ENCODE data around the gene PHOX2B. TPM values are rescaled to one million over a fixed set of nuclear protein-coding genes. Genes with fewer than 3 reads are reported as not detected.

The PHOX2B gene
- polyA plus RNA-seq, 2 of the 4 experiments (the other 2 are of a cell fraction) = not detected

GRCh38 chr4:41796545-41797210 lies 48.2 kb upstream of the PHOX2B start:
- Histone ChIP-seq H3K4me1 (no peaks in the 10 kb centered on the region), H3K4me2 (no peak overlapping the region), H3K9me3 (no peaks in the 10 kb centered on the region), H3K4me3 (no peak overlapping the region), H3K27ac (no peak overlapping the region)
- TF ChIP-seq ZSCAN20 (CRISPR knock-in tag; IDR thresholded peaks at IDR 0.05) (no peak), RARB (CRISPR knock-in tag; IDR thresholded peaks at IDR 0.05) (no peak)
- DNase-seq (ENCODE audit: low read depth in 1 of 2, low spot score in 1 of 2) = no peak
- 10% methylated on average over 5 of the region's 8 CpGs for WGBS (ENCODE audit: missing lambda C conversion rate)
- CTCF ChIA-PET = interaction anchor here (1.5 kb wide), 1 partner anchor 104 kb away, joined by 3 read pairs; no protein-coding TSS in a partner anchor
- POLR2A ChIA-PET = no interaction called here
- ATAC-seq = no peak
- no peak for FAIRE-seq

- 5% methylated on average over 2 of the region's 2 CpGs for WGBS (ENCODE audit: missing lambda C conversion rate)
- no peak for ATAC-seq
- no peak for DNase-seq (ENCODE audit: low read depth in 1 of 2, low spot score in 1 of 2)
- no peak overlapping the region for H3K4me3 ChIP-seq
- no peaks in the 10 kb centered on the region for H3K4me1 ChIP-seq
- ChIA-PET CTCF (interaction anchor here (1.4 to 1.5 kb wide), 2 partner anchors 87 to 103 kb away, joined by 3 read pairs; no protein-coding TSS in a partner anchor), POLR2A (no interaction called here)
- H3K4me2 ChIP-seq = no peak overlapping the region
- H3K9me3 ChIP-seq = no peaks in the 10 kb centered on the region
- H3K27ac ChIP-seq = no peak overlapping the region
- TF ChIP-seq CBX2 (IDR thresholded peaks at IDR 0.05; ENCODE audit: borderline replicate concordance, low read depth) = no peak
- TF ChIP-seq ELK1 (IDR thresholded peaks at IDR 0.05; ENCODE audit: low read depth, low read length) = no peak
- no peak for TF ChIP-seq CHD2 (IDR thresholded peaks at IDR 0.05; ENCODE audit: low read length, partially characterized antibody)
- no peak for TF ChIP-seq MAFK (IDR thresholded peaks at IDR 0.05; ENCODE audit: partially characterized antibody)
- TF ChIP-seq, protein P1, sequence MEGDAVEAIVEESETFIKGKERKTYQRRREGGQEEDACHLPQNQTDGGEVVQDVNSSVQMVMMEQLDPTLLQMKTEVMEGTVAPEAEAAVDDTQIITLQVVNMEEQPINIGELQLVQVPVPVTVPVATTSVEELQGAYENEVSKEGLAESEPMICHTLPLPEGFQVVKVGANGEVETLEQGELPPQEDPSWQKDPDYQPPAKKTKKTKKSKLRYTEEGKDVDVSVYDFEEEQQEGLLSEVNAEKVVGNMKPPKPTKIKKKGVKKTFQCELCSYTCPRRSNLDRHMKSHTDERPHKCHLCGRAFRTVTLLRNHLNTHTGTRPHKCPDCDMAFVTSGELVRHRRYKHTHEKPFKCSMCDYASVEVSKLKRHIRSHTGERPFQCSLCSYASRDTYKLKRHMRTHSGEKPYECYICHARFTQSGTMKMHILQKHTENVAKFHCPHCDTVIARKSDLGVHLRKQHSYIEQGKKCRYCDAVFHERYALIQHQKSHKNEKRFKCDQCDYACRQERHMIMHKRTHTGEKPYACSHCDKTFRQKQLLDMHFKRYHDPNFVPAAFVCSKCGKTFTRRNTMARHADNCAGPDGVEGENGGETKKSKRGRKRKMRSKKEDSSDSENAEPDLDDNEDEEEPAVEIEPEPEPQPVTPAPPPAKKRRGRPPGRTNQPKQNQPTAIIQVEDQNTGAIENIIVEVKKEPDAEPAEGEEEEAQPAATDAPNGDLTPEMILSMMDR (IDR thresholded peaks at IDR 0.05) = no peak
- TF ChIP-seq RAD21 (conservative IDR thresholded peaks at IDR 0.05 in 1 of 2, IDR thresholded peaks at IDR 0.05 in 1 of 2) = no peak
- TF ChIP-seq HOXB5 (CRISPR knock-in tag; IDR thresholded peaks at IDR 0.05) = no peak
- TF ChIP-seq RARB (CRISPR knock-in tag; IDR thresholded peaks at IDR 0.05) = no peak
- TF ChIP-seq POLR2A (IDR thresholded peaks at IDR 0.05; ENCODE audit: low read length) = no peak
- TF ChIP-seq TFCP2L1 (CRISPR knock-in tag; IDR thresholded peaks at IDR 0.05) = no peak
- no peak for TF ChIP-seq SREBF2 (IDR thresholded peaks at IDR 0.05)
- TF ChIP-seq FOSB (CRISPR knock-in tag; IDR thresholded peaks at IDR 0.05) = no peak
- TF ChIP-seq EHF (CRISPR knock-in tag; IDR thresholded peaks at IDR 0.05) = no peak
- no peak for TF ChIP-seq MAZ (IDR thresholded peaks at IDR 0.05; ENCODE audit: borderline replicate concordance, low read depth, low read length)
- no peak for TF ChIP-seq EP300 (IDR thresholded peaks at IDR 0.05)
- FAIRE-seq = no peak
These were observed 47.4 kb upstream of the PHOX2B start for GRCh38 chr4:41795796-41796385.

- Histone ChIP-seq H3K4me1 (no peaks in the 10 kb centered on the region), H3K4me3 (no peak overlapping the region), H3K27ac (no peak overlapping the region), H3K4me2 (no peak overlapping the region), H3K9me3 (no peaks in the 10 kb centered on the region)
- FAIRE-seq (no peak), DNase-seq (ENCODE audit: low read depth in 1 of 2, low spot score in 1 of 2) (no peak), ATAC-seq (no peak)
- WGBS (ENCODE audit: missing lambda C conversion rate) = 7% methylated on average over 3 of the region's 3 CpGs
- TF ChIP-seq KDM5A (IDR thresholded peaks at IDR 0.05) = no peak
- TF ChIP-seq RAD21 (conservative IDR thresholded peaks at IDR 0.05 in 1 of 2, IDR thresholded peaks at IDR 0.05 in 1 of 2) = no peak
- TF ChIP-seq ZSCAN20 (CRISPR knock-in tag; IDR thresholded peaks at IDR 0.05) = no peak
- TF ChIP-seq SMC3 (IDR thresholded peaks at IDR 0.05) = no peak
- no peak for TF ChIP-seq POLR2AphosphoS2 (conservative IDR thresholded peaks at IDR 0.05; ENCODE audit: low read length)
- no peak for TF ChIP-seq EHF (CRISPR knock-in tag; IDR thresholded peaks at IDR 0.05)
- no peak for TF ChIP-seq FOSL2 (IDR thresholded peaks at IDR 0.05)
- TF ChIP-seq FOSL2 (CRISPR knock-in tag; IDR thresholded peaks at IDR 0.05) = no peak
- ChIA-PET POLR2A (no interaction called here), CTCF (interaction anchor here (1.1 kb wide), 1 partner anchor 95 kb away, joined by 3 read pairs; no protein-coding TSS in a partner anchor)
These were observed 43.6 kb upstream of the PHOX2B start for GRCh38 chr4:41792166-41792565.

All from A549 (cell line).